ENCODE data around the gene VKORC1L1. TPM values are rescaled to one million over a fixed set of nuclear protein-coding genes. Genes with fewer than 3 reads are reported as not detected.
"Not testable (repeated sequence)": the region's sequence is repeated elsewhere in the genome, so short reads cannot be mapped to it uniquely, and the experiment has no call there.

VKORC1L1 gene
- polyA plus RNA-seq, 4 donors = 32.6 to 40.2 (median 38.0) TPM

DNA sequence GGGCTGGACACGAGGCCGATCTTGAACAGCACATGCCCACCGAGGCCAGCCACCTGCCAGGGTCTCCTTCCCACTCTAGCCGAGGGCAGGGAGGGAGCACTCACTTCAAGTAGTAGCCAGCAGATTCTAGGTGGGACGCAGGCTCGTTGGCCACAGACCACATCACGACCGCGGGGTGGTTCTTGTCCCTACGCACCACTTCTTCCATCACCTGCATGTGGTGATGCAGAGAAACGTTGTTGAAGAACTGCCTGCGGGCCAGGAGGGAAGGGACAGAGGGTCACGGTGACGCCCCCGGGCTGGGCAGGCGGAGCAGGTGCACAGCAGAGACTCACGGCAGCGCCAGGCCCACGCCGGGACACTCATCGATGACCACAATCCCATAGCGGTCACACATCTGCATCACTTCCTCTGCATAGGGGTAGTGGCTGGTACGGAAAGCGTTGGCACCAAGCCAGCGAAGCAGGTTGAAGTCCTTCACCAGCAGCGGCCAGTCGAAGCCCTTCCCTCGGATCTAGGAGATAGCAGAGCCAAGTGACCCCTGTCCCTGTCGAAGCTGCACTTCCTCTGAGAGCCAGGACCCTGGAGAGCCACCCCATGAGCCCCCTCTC lies 101.4 kb downstream of the VKORC1L1 start:
- no peak for DNase-seq (ENCODE audit: low read depth in 4 of 4, low spot score in 3 of 4)

DNA sequence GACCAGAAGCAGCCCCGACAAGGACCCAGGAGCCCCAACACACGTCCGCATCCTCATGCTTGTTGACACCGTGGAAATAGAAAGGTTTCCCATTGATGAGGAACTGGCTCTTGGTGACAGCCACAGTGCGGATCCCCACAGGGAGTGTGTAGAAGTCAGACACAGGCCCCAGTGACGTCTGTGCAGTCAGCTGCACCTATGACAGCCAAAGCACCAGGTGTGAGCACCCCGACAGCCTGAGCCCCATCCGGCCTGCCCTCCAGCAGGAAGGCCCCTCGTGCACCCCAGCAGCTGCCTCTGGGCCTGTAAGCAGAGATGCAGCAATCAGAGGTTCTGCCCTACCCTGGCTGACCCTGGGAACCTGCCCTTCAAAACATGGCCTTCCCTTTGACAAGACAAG lies 102.0 kb downstream of the VKORC1L1 start:
- DNase-seq (ENCODE audit: low read depth in 4 of 4, low spot score in 3 of 4) = no peak

DNA sequence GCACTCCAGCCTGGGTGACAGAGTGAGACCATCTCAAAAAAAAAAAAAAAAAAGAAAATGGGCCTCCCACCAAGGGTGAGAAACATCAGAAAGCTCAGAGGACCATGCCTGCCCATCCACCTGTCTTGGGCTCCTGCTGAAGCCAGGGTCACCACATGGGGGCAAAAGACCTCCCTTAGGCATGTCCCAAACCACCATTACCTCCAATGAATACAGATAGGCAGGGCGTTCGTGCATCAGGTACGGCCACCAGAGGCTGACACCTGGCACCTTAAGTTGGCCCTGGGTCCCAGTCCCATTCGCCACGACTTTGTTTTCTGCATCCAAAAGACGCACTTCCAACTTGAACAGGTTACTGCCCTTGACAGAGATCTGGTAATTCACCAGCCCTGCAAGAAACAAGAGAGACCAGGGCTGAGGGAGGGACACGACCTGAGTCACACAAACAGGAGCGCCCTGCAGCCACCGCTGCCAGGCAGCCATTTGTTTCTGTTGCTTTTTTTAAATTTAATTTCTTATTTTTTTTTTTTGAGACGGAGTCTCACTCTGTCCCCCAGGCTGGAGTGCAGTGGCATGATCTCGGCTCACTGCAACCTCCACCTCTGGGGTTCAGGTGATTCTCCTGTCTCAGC lies 103.1 kb downstream of the VKORC1L1 start:
- no peak for DNase-seq (ENCODE audit: low read depth in 4 of 4, low spot score in 3 of 4)

DNA sequence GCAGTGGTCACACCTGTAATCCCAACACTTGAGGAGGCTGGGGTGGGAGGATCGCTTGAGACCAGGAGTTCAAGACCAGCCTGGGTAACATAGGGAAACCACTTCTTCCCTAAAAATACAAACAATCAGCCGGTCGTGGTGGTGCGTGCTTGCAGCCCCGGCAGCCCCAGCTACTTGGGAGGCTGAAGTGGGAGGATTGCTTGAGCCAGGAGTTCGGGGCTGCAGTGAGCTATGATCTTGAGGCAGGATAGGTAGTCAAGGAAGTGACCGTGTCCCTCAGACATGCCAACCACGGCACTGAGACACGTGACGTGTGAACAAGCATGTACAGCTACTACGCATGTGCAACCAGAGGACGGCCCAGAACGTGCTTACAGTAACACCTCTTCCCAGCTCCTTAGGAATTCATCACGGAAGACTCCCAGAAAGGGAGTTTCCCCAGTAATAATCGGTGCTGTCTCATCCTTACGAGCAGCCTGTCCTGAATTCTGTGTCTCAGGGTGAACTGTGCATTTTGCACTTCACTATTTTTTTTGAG lies 103.9 kb downstream of the VKORC1L1 start:
- no peak for DNase-seq (ENCODE audit: low read depth in 4 of 4, low spot score in 3 of 4)

DNA sequence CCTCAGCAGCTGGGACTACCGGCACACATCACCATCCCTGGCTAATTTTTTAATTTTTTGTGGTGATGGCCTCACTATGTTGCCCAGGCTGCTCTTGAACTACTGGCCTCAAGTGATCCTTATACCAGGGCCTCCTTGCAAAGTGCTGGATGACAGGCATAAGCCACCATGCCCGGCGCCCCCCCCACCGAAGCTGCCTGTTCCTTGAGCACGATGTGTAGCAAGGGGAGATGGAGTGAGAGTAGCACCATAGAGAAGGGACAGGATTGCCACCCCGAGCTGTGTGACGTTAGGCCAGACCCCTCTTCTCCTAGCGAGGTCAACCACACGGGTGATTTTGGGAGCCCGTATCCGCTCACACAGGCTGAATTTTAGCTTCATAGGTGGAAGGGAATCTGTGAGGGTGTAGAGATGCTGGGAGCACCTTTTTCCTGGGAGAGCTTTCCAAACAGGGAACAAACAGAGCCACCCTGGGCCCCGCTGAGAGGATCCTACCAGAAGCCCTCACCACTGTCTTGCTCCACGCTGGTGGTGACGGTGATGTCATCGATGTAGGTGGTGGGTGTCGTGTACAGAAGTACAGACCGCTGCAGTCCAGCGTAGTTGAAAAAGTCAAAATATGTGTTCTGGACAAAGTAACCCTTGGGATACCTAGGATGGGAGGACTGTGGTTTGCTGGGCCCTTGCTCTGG lies 106.2 kb downstream of the VKORC1L1 start:
- DNase-seq (ENCODE audit: low read depth in 4 of 4, low spot score in 3 of 4) = no peak

DNA sequence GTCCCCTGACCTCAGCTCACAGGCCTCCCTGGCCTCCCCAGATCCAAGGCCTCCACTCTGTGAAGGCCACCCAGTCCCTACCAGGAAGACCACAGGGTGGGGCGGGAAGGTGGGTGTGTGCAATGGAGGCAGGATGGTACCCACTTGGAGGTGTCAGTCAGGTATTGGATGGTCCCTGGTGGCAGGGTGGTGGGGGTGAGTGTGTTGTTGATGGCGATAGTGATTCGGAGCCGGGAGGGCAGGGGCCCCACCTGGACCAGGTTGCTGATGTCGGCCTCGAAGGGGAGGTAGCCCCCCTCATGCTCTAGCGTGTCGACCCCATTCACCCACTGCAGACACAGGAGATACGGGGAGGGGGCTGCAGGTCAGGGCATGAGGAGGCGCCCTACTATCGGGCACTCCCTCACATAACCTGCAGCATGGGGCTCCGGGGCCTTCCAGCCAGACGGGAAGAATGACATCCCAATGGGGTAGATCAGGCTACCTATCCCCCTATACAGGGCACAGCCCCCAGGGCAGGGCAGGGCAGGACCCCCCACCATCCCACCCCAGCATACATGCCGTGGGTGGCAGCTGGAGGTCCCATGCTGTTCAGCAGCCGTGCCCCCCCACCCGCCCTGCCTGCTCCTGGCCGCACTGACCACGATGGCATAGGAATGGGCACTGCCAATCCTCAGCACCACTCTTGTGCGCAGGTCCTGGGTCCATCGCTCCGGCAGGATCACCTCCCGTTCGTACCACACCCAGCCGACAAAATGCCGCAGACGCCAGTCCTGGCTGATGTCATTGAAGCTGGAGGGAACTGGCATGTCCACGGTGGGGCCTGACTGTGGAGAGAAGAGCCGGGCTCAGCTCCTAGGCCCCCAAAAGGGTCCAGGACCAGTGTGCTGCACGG lies 107.0 kb downstream of the VKORC1L1 start:
- DNase-seq (ENCODE audit: low read depth in 4 of 4, low spot score in 3 of 4) = no peak

DNA sequence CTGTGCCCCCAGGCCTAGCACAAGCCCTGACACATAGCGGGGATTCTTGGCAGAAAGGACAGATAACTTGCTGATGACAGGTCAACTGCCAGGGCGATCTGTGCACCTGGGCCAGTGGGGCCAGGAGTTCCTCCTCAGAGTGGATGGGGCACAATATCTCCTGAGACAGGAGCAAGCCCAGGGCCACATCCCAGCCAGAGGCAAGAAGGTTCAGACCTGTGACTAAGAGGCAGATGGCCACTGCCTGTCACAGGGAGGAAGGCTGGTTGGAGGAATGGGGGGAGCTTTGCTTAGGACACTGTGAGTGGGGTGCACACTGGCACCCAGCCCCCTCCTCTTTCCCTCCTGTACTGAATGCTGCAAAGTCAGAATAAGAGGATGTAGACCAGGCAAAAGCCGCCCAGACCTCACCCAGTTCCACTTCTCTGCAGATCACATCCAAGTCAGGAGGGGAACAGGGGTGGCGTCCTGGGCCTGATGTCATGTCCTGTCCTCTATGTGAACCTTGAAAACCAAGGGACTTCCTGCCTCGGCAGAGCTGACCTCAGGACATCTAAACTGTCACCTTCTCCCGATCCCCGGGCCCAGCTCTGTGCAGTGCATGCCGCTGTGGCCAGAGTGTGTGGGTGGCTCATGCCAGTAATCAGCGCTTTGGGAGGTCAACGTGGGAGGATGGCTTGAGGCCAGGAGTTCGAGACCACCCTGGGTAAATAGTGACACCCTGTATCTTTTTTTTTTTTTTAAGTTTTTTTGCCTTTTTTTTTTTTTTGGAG lies 107.8 kb downstream of the VKORC1L1 start:
- DNase-seq (ENCODE audit: low read depth in 4 of 4, low spot score in 3 of 4) = peak in 1 of 4 donors; percentile 22

DNA sequence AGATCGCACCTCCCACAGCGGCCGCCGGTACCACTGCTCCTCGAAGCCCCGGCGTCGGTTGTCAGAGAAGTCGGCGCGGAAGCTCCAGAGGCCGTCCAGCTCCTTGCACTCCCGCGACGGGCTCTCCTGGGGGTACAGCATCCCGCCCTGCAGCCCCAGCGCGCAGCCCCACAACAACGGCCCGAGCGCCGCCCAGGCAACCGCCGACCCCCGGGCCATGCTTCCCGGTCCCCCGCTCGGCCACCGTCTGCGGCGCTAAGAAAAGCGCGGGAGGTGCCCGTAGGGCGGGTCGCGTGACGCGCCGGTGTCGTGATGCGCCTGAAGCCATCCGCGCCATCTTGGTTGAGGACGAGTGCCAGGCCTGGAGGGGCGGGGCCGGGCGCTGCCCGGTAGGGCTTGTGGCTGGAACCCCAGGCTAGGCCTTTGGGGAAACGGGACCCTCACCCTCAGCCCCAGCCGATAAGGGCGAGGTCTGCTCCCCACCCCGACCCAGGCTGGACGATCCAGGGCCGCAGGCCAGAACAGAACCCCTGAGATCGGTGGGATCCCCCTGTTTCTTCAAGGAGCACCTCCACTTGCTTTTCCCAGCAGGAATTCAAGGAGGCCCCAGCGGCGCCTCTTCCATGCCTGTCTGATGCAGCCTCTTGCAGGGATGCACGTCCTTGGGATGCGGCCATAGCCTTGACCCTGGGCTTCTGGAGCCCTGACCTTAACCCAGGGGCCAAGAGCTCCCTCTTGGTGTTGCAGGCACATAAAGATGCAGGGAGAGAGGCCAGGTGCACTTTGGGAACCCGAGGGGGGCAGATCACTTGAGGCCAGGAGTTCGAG lies 109.3 kb downstream of the VKORC1L1 start, which contains the start of gene GUSB:
GUSB (minus strand) TSS at position 249 of the 828 bp plus-strand sequence; CDS start at position 219, 30 bp downstream.
- DNase-seq (ENCODE audit: low read depth in 4 of 4, low spot score in 3 of 4) = peak; percentile 86 to 88 (median 86)

DNA sequence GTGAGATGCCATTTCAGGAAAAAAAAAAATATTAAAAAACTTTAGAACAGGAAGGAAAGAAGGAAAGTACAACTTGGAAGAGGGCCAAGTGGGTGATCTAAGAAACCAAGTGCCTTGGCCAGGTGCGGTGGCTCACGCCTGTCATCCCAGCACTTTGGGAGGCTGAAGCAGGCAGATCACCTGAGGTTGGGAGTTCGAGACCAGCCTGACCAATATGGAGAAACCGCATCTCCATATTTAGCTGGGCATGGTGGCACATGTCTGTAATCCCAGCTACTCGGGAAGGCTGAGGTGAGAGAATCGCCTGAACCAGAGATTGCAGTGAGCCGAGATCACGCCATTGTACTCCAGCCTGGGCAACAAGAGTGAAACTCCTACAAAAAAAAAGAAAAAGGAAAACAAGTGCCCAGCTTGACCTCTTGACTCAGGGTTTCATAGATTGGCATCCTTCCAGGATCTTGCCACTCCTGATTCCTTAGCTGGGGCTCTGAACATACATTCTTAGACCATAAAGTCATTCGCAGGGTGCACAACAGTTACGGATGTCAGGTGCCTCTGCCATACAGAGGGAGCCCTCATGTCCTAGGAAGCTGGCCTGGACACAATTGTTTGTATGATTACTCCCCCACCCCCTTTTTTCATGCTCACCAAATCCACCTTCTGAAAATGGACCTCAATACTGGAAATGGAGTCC lies 111.2 kb downstream of the VKORC1L1 start:
- DNase-seq (ENCODE audit: low read depth in 4 of 4, low spot score in 3 of 4) = no peak

DNA sequence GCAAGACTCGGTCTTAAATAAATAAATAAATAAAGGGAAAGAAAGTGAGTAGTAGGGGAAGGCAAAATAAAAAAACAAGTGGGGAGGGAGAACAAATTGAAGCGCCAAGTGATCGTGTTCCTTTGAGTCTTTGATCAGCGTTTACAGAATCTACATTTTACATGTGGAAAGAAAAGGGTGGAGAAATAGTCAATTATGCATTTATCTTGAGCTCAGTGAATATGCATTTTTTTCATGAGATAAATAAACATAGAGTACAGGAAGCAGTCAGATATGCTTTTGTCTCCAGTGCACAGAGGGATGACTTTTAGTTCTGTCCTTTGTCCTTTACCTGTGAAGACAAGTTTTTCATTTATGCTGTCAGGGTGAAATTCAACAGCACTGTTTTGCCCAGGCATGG lies 115.2 kb downstream of the VKORC1L1 start:
- DNase-seq (ENCODE audit: low read depth in 4 of 4, low spot score in 3 of 4) = no peak

DNA sequence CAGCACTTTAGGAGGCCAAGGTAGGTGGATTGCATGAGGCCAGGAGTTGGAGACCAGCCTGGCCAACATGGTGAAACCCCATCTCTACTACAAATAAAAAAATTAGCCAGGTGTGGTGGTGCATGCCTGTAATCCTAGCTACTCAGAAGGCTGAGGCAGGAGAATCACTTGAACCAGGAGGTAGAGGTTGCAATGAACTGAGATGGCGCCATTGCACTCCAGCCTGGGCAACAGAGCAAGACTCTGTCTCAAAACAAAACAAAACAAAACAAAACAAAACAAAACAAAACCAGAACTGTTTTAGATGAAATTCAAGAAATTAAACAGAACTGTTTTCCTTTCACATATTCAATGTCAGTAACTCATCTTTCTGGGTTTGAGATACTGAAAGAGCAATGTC lies 115.6 kb downstream of the VKORC1L1 start:
- DNase-seq (ENCODE audit: low read depth in 4 of 4, low spot score in 3 of 4) = not testable (repeated sequence)

DNA sequence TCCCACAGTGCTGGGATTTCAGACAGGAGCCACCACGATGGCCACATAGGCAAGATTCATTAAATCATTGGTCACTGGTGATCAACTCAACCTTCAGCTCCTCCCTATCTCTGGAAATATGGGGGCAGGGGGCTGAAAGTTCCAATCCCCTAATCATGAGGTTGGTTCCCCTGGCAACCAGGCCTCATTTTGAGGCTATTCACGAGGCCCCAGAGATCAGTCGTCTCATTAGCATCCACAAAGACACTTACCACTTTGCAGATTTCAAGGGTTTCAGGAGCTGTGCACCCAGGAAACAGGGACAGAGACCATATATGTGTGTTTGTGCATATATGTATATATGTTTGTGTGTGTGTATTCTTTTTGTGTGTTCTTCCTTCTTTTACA lies 116.8 kb downstream of the VKORC1L1 start:
- no peak for DNase-seq (ENCODE audit: low read depth in 4 of 4, low spot score in 3 of 4)

DNA sequence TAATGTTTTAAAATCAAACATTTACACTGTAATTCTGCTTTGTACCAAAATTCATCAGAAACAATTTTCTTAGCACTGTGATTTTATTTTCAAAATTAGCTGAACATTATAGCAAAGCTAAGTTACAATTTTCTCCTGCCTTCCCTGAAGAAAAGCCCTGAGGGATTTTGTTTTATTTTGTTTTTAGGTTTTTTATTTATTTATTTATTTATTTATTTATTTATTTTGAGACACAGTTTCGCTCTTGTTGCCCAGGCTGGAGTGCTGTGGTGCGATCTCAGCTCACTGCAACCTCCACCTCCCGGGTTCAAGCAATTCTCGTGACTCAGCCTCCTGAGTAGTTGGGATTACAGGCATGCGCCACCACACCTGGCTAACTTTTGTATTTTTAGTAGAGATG lies 119.0 kb downstream of the VKORC1L1 start:
- DNase-seq (ENCODE audit: low read depth in 4 of 4, low spot score in 3 of 4) = not testable (repeated sequence)

DNA sequence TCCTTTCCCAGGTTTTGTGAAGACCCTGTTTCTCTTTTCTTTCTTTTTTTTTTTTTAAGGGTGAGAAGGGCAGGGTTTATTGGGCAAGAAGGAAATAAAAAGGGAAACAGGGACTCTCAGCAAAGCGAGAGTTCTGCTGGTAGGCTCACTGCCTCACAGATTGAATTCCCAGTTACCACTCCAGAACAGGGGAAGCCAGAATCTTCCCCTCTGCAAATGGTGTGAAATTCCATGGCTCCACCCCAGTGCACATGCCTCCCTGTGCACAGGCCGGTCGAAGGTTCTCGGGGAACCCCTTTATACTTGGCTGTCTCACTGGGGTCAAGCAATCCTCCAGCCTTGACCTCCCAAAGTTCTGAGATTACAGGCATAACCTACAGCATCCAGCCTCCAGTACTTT lies 119.7 kb downstream of the VKORC1L1 start:
- DNase-seq (ENCODE audit: low read depth in 4 of 4, low spot score in 3 of 4) = no peak

DNA sequence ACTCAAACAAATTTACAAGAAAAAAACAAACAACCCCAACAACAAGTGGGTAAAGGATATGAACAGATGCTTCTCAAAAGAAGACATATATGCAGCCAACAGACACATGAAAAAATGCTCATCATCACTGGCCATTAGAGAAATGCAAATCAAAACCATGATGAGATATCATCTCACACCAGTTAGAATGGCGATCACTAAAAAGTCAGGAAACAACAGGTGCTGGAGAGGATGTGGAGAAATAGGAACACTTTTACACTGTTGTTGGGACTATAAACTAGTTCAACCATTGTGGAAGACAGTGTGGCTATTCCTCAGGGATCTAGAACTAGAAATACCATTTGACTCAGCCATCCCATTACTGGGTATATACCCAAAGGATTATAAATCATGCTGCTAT lies 122.1 kb downstream of the VKORC1L1 start:
- not testable (repeated sequence) for DNase-seq (ENCODE audit: low read depth in 4 of 4, low spot score in 3 of 4)

DNA sequence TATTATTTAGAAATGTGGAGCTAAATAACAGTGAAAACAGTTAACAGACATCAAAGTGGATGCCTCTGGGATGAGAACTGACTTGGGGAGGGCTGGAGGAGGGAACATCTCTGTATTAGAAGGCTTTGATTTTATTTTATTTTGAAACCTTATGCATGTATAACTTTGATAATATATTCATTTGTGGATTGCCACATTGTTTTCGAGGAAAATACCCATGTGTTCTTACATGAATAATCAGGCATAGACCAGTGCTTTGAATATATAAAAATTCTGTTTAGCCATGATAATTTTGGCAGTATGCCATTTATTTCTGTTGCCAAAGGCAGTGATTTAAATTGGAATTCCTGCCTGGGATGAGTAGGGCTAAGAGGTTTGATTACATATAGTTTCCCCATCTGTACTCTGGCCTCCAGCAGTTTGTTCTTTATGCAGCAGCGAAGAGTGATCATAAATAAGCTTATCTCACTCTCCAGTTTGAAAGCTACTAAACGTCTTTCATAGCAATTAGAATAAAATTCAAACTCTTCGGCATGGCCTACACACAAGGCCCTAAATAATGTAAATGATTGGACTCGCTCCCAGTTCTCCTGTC lies 128.0 kb downstream of the VKORC1L1 start:
- not testable (repeated sequence) for DNase-seq (ENCODE audit: low read depth in 4 of 4, low spot score in 3 of 4)

DNA sequence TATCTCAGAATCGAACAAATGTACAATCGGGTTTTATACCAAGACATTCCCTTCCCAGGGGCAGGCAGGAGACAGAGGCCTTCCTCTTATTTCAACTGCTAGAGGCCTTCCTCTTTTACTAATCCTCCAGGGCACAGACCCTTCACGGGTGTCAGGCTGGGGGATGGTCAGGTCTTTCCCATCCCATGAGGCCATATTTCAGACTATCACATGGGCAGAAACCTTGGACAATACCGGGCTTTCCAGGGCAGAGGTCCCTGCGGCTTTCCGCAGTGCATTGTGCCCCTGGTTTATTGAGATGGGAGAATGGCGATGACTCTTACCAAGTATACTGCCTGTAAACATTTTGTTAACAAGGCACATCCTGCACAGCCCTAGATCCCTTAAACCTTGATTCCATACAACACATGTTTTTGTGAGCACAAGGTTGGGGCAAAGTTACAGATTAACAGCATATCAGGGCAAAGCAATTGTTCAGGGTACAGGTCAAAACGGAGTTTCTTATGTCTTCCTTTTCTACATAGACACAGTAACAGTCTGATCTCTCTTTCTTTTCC lies 132.3 kb downstream of the VKORC1L1 start:
- DNase-seq (ENCODE audit: low read depth in 4 of 4, low spot score in 3 of 4) = not testable (repeated sequence)

DNA sequence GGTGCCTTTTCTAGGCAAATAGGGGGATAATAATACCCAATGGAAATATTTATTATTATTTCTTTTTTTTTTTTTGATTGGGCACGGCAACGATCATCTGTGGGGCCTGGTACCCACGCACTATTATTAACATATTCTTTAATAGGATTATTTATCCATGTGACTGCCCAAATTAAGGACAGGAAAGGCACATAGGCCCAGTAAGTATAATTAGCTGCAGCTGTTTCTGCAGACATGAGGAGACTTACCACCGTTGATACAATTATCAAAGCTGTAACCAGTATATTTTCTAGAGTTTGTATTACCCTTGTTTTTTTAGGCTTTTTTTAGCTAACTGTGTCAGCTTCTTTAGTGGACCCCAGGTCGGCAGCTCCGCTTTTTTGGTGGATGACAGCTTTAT lies 134.4 kb downstream of the VKORC1L1 start:
- DNase-seq (ENCODE audit: low read depth in 4 of 4, low spot score in 3 of 4) = no peak
